ENCODE data around the gene SELENON. TPM values are rescaled to one million over a fixed set of nuclear protein-coding genes. Genes with fewer than 3 reads are reported as not detected.

SELENON gene
- total and polyA plus RNA-seq, 3 donors from 2014 or later, result 17.2 to 30.7 (median 29.8) TPM

- no peak for TF ChIP-seq CTCF (IDR thresholded peaks at IDR 0.05)
- no peak for TF ChIP-seq POLR2A (IDR thresholded peaks at IDR 0.05)
- Histone ChIP-seq H3K9me3 (no peaks in the 10 kb centered on the region), H3K27me3 (no peaks in the 10 kb centered on the region), H3K4me3 (no peak overlapping the region), H3K27ac (no peak overlapping the region), H3K4me1 (peaks cover 17% of the 10 kb centered on the region), H3K36me3 (ENCODE audit: low read depth, missing control alignments) (no peaks in the 10 kb centered on the region)
- 70 to 76% methylated on average over 9 to 16 of the region's 16 CpGs for WGBS, 2 donors
- no peak for DNase-seq
- intact Hi-C loops (cut with DNase I; ENCODE audit: low total_unique reads), result no loop called here
Observed at GRCh38 chr1:25774921-25775771, 24.8 kb upstream of the SELENON start.

GRCh38 chr1:25779388-25779787, 20.6 kb upstream of the SELENON start:
- DNase-seq, result no peak
- Histone ChIP-seq H3K9me3 (no peaks in the 10 kb centered on the region), H3K4me1 (peaks cover 10% of the 10 kb centered on the region), H3K4me3 (no peak overlapping the region), H3K27ac (no peak overlapping the region), H3K36me3 (ENCODE audit: low read depth, missing control alignments) (no peaks in the 10 kb centered on the region), H3K27me3 (no peaks in the 10 kb centered on the region)
- no peak for TF ChIP-seq POLR2A (IDR thresholded peaks at IDR 0.05)
- TF ChIP-seq CTCF (IDR thresholded peaks at IDR 0.05), result no peak
- WGBS, 2 donors, result 84 to 91% methylated on average over 8 of the region's 8 CpGs
- intact Hi-C loops (cut with DNase I; ENCODE audit: low total_unique reads), result no loop called here

GRCh38 chr1:25779894-25780293, 20.1 kb upstream of the SELENON start:
- H3K27me3 ChIP-seq, result no peaks in the 10 kb centered on the region
- no peak for DNase-seq
- H3K4me3 ChIP-seq, result no peak overlapping the region
- no peaks in the 10 kb centered on the region for H3K9me3 ChIP-seq
- H3K36me3 ChIP-seq (ENCODE audit: low read depth, missing control alignments), result no peaks in the 10 kb centered on the region
- H3K4me1 ChIP-seq, result peaks cover 10% of the 10 kb centered on the region
- 93 to 98% methylated on average over 4 of the region's 4 CpGs for WGBS, 2 donors
- intact Hi-C loops (cut with DNase I; ENCODE audit: low total_unique reads), result loop anchor here (10.0 kb wide), 1 partner anchor 255 kb away; no protein-coding TSS in a partner anchor
- no peak overlapping the region for H3K27ac ChIP-seq
- TF ChIP-seq CTCF (IDR thresholded peaks at IDR 0.05), result no peak
- TF ChIP-seq POLR2A (IDR thresholded peaks at IDR 0.05), result no peak

- H3K9me3 ChIP-seq, result no peaks in the 10 kb centered on the region
- H3K4me1 ChIP-seq, result peaks cover 10% of the 10 kb centered on the region
- peak; percentile 74 for DNase-seq
- no peak overlapping the region for H3K27ac ChIP-seq
- TF ChIP-seq POLR2A (IDR thresholded peaks at IDR 0.05) (no peak), CTCF (IDR thresholded peaks at IDR 0.05) (no peak)
- WGBS, 2 donors, result 60 to 65% methylated on average over 9 to 14 of the region's 14 CpGs
- no peaks in the 10 kb centered on the region for H3K27me3 ChIP-seq
- no peak overlapping the region for H3K4me3 ChIP-seq
- intact Hi-C loops (cut with DNase I; ENCODE audit: low total_unique reads), result loop anchor here (10.0 kb wide), 1 partner anchor 256 kb away; no protein-coding TSS in a partner anchor
- H3K36me3 ChIP-seq (ENCODE audit: low read depth, missing control alignments), result no peaks in the 10 kb centered on the region
Observed at GRCh38 chr1:25780318-25781129, 19.5 kb upstream of the SELENON start.
